ENCODE data around the gene SH3BP5. TPM values are rescaled to one million over a fixed set of nuclear protein-coding genes. Genes with fewer than 3 reads are reported as not detected.

Gene SH3BP5
- total RNA-seq, 6 experiments from 2014 or later = 8.9 to 19.2 (median 13.8) TPM

DNA sequence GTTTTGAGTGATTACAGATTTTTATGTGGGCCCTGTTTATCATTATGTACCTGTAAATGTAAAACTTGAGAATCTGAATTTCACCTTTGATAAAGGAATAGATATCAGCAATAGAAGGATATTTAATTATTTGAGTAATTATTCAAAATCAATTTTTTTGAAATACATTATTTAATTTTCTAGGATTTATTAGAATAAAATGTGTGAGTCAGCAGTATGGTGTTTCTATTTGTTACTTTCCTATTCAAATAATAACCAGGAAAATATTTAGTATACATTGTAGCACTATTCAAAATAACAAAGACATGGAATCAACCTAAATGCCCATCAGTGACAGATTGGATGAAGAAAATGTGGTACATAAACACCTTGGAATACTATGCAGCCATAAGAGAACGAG, 104.2 kb downstream of the SH3BP5 start:
- no peaks in the 10 kb centered on the region for H3K9me3 ChIP-seq
- H3K27me3 ChIP-seq = no peaks in the 10 kb centered on the region
- no peak for DNase-seq
- WGBS (ENCODE audit: insufficient coverage, low coverage, low lambda C conversion rate, missing lambda C conversion rate) = 90% methylated on average over 1 of the region's 1 CpG
- intact Hi-C loops (cut with DNase I) = no loop called here
- no peak for ATAC-seq
- H3K36me3 ChIP-seq = peaks cover 0 to 74% (median 24%) of the 10 kb centered on the region in 4 donors
- H3K4me1 ChIP-seq = no peaks in the 10 kb centered on the region
- H3K4me3 ChIP-seq = no peak overlapping the region
- no peak overlapping the region for H3K27ac ChIP-seq
- TF ChIP-seq, protein P1, sequence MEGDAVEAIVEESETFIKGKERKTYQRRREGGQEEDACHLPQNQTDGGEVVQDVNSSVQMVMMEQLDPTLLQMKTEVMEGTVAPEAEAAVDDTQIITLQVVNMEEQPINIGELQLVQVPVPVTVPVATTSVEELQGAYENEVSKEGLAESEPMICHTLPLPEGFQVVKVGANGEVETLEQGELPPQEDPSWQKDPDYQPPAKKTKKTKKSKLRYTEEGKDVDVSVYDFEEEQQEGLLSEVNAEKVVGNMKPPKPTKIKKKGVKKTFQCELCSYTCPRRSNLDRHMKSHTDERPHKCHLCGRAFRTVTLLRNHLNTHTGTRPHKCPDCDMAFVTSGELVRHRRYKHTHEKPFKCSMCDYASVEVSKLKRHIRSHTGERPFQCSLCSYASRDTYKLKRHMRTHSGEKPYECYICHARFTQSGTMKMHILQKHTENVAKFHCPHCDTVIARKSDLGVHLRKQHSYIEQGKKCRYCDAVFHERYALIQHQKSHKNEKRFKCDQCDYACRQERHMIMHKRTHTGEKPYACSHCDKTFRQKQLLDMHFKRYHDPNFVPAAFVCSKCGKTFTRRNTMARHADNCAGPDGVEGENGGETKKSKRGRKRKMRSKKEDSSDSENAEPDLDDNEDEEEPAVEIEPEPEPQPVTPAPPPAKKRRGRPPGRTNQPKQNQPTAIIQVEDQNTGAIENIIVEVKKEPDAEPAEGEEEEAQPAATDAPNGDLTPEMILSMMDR (IDR thresholded peaks at IDR 0.05) = no peak
- no peak for TF ChIP-seq POLR2A (IDR thresholded peaks at IDR 0.05)

GRCh38 chr3:15223685-15224572, 108.5 kb downstream of the SH3BP5 start:
- H3K4me3 ChIP-seq = no peak overlapping the region
- WGBS (ENCODE audit: insufficient coverage, low coverage, low lambda C conversion rate, missing lambda C conversion rate) = 89% methylated on average over 7 of the region's 7 CpGs
- H3K27ac ChIP-seq = no peak overlapping the region
- no peak for TF ChIP-seq POLR2A (IDR thresholded peaks at IDR 0.05)
- TF ChIP-seq, protein P1 (IDR thresholded peaks at IDR 0.05) = no peak
- ATAC-seq = peak in 1 of 4 donors; percentile 83
- peaks cover 4 to 71% (median 25%) of the 10 kb centered on the region in 4 donors for H3K36me3 ChIP-seq
- no peaks in the 10 kb centered on the region for H3K27me3 ChIP-seq
- no peak for DNase-seq
- intact Hi-C loops (cut with DNase I) = no loop called here
- H3K9me3 ChIP-seq = no peaks in the 10 kb centered on the region
- H3K4me1 ChIP-seq = no peaks in the 10 kb centered on the region

- intact Hi-C loops (cut with DNase I) = no loop called here
- ATAC-seq (no peak), DNase-seq (no peak)
- WGBS (ENCODE audit: insufficient coverage, low coverage, low lambda C conversion rate, missing lambda C conversion rate) = 86% methylated on average over 9 of the region's 11 CpGs
- Histone ChIP-seq H3K27me3 (no peaks in the 10 kb centered on the region), H3K36me3 (peaks cover 4 to 79% (median 28%) of the 10 kb centered on the region in 4 donors), H3K9me3 (no peaks in the 10 kb centered on the region), H3K27ac (no peak overlapping the region), H3K4me1 (no peaks in the 10 kb centered on the region), H3K4me3 (no peak overlapping the region)
- no peak for TF ChIP-seq POLR2A (IDR thresholded peaks at IDR 0.05)
- TF ChIP-seq, protein P1 (IDR thresholded peaks at IDR 0.05) = no peak
Observed at GRCh38 chr3:15221574-15222217, 110.7 kb downstream of the SH3BP5 start.

DNA sequence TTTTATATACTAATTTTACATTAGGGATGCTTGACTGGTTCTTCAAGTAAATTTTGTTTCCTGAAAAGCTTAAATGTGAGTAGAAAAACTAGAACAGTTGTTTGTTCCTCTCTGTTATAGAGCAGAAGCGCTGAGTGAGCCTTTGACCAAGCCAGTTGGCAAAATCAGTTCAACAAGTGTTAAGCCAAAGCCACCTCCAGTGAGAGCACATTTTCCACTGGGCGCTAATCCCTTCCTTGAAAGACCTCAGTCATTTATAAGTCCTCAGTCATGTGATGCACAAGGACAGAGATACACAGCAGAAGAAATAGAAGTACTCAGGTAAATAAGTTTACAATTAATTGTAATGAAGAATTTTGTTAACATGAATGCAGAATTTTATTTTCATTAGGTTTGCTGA, 111.7 kb downstream of the SH3BP5 start:
- DNase-seq = no peak
- intact Hi-C loops (cut with DNase I) = no loop called here
- H3K36me3 ChIP-seq = peaks cover 4 to 74% (median 28%) of the 10 kb centered on the region in 4 donors

More for the DNA sequence above, 111.7 kb downstream of the SH3BP5 start:
- no peaks in the 10 kb centered on the region for H3K4me1 ChIP-seq
- TF ChIP-seq POLR2A (IDR thresholded peaks at IDR 0.05) = no peak
- TF ChIP-seq, protein P1 (IDR thresholded peaks at IDR 0.05) = no peak
- no peak overlapping the region for H3K27ac ChIP-seq
- no peak for ATAC-seq
- WGBS (ENCODE audit: insufficient coverage, low coverage, low lambda C conversion rate, missing lambda C conversion rate) = 100% methylated on average over 2 of the region's 2 CpGs
- H3K9me3 ChIP-seq = no peaks in the 10 kb centered on the region
- H3K4me3 ChIP-seq = no peak overlapping the region
- no peaks in the 10 kb centered on the region for H3K27me3 ChIP-seq
